ENCODE measurements around the gene ELOA2. TPM values are rescaled to one million over a fixed set of nuclear protein-coding genes. Genes with fewer than 3 reads are reported as not detected.
"Not testable (repeated sequence)": the region's sequence is repeated elsewhere in the genome, so short reads cannot be mapped to it uniquely, and the experiment has no call there.

ELOA2 gene
- total RNA-seq, 4 donors from 2014 or later = not detected

- no peaks in the 10 kb centered on the region for H3K4me1 ChIP-seq
- DNase-seq (ENCODE audit: low spot score in 2 of 2) = no peak
- H3K27me3 ChIP-seq = no peaks in the 10 kb centered on the region
- H3K27ac ChIP-seq = no peak overlapping the region
- no peaks in the 10 kb centered on the region for H3K36me3 ChIP-seq
- H3K4me3 ChIP-seq = no peak overlapping the region
- H3K9me3 ChIP-seq = no peaks in the 10 kb centered on the region
- WGBS = 95% methylated on average over 6 of the region's 6 CpGs
- TF ChIP-seq EP300 (IDR thresholded peaks at IDR 0.05) = no peak
- TF ChIP-seq CTCF (IDR thresholded peaks at IDR 0.05) = no peak
- TF ChIP-seq POLR2A (IDR thresholded peaks at IDR 0.05) = no peak
- no peak for TF ChIP-seq POLR2AphosphoS5 (IDR thresholded peaks at IDR 0.05)
These were observed 5.6 kb upstream of the ELOA2 start for GRCh38 chr18:47040982-47041381.

- Histone ChIP-seq H3K36me3 (no peaks in the 10 kb centered on the region), H3K9me3 (no peaks in the 10 kb centered on the region), H3K27me3 (no peaks in the 10 kb centered on the region), H3K27ac (no peak overlapping the region), H3K4me1 (no peaks in the 10 kb centered on the region), H3K4me3 (no peak overlapping the region)
- no peak for DNase-seq (ENCODE audit: low spot score in 2 of 2)
- WGBS = 77% methylated on average over 3 of the region's 3 CpGs
- TF ChIP-seq POLR2A (IDR thresholded peaks at IDR 0.05) (no peak), POLR2AphosphoS5 (IDR thresholded peaks at IDR 0.05) (no peak), EP300 (IDR thresholded peaks at IDR 0.05) (no peak), CTCF (IDR thresholded peaks at IDR 0.05) (no peak)
These were observed 1.6 kb upstream of the ELOA2 start for GRCh38 chr18:47036927-47037578.

- no peak overlapping the region for H3K27ac ChIP-seq
- WGBS = 88% methylated on average over 2 of the region's 2 CpGs
- H3K4me3 ChIP-seq = no peak overlapping the region
- H3K36me3 ChIP-seq = no peaks in the 10 kb centered on the region
- no peak for DNase-seq (ENCODE audit: low spot score in 2 of 2)
- H3K9me3 ChIP-seq = no peaks in the 10 kb centered on the region
- no peak for TF ChIP-seq POLR2A (IDR thresholded peaks at IDR 0.05)
- no peak for TF ChIP-seq CTCF (IDR thresholded peaks at IDR 0.05)
- no peak for TF ChIP-seq POLR2AphosphoS5 (IDR thresholded peaks at IDR 0.05)
- no peak for TF ChIP-seq EP300 (IDR thresholded peaks at IDR 0.05)
- no peaks in the 10 kb centered on the region for H3K4me1 ChIP-seq
- H3K27me3 ChIP-seq = no peaks in the 10 kb centered on the region
These were observed 965 bp upstream of the ELOA2 start for GRCh38 chr18:47036298-47036874.

- 88% methylated on average over 8 of the region's 28 CpGs for WGBS
- not testable (repeated sequence) for H3K4me1 ChIP-seq; H3K27ac ChIP-seq; DNase-seq (ENCODE audit: low spot score in 2 of 2); H3K36me3 ChIP-seq; H3K9me3 ChIP-seq; H3K4me3 ChIP-seq; H3K27me3 ChIP-seq
These were observed 830 bp downstream of the ELOA2 start for GRCh38 chr18:47034591-47034990.

GRCh38 chr18:47032945-47033344 is 2.5 kb downstream of the ELOA2 start:
- H3K9me3 ChIP-seq = no peaks in the 10 kb centered on the region
- no peak overlapping the region for H3K4me3 ChIP-seq
- 91% methylated on average over 19 of the region's 19 CpGs for WGBS
- no peak overlapping the region for H3K27ac ChIP-seq
- H3K27me3 ChIP-seq = no peaks in the 10 kb centered on the region
- TF ChIP-seq CTCF (IDR thresholded peaks at IDR 0.05) (no peak), POLR2AphosphoS5 (IDR thresholded peaks at IDR 0.05) (no peak), POLR2A (IDR thresholded peaks at IDR 0.05) (no peak), EP300 (IDR thresholded peaks at IDR 0.05) (no peak)
- no peaks in the 10 kb centered on the region for H3K4me1 ChIP-seq
- H3K36me3 ChIP-seq = no peaks in the 10 kb centered on the region
- no peak for DNase-seq (ENCODE audit: low spot score in 2 of 2)

GRCh38 chr18:47030887-47031286 is 4.5 kb downstream of the ELOA2 start:
- not testable (repeated sequence) for H3K27ac ChIP-seq; H3K4me1 ChIP-seq; H3K4me3 ChIP-seq; H3K27me3 ChIP-seq; H3K9me3 ChIP-seq; H3K36me3 ChIP-seq; DNase-seq (ENCODE audit: low spot score in 2 of 2)
- 89% methylated on average over 5 of the region's 12 CpGs for WGBS

GRCh38 chr18:47029684-47030353 is 5.6 kb downstream of the ELOA2 start:
- H3K36me3 ChIP-seq; H3K27ac ChIP-seq; H3K9me3 ChIP-seq; H3K4me1 ChIP-seq; H3K27me3 ChIP-seq; H3K4me3 ChIP-seq; DNase-seq (ENCODE audit: low spot score in 2 of 2): not testable (repeated sequence)
- no CpG with 5 or more reads among the region's 55 CpGs for WGBS

- not testable (repeated sequence) for H3K9me3 ChIP-seq; H3K27ac ChIP-seq; DNase-seq (ENCODE audit: low spot score in 2 of 2); H3K27me3 ChIP-seq; H3K36me3 ChIP-seq; H3K4me3 ChIP-seq; H3K4me1 ChIP-seq
- 95% methylated on average over 8 of the region's 29 CpGs for WGBS
These were observed 6.7 kb downstream of the ELOA2 start for GRCh38 chr18:47028738-47029137.

GRCh38 chr18:47025557-47026174 is 9.8 kb downstream of the ELOA2 start:
- 93% methylated on average over 11 of the region's 17 CpGs for WGBS
- not testable (repeated sequence) for H3K27me3 ChIP-seq; H3K4me3 ChIP-seq; H3K9me3 ChIP-seq; H3K4me1 ChIP-seq; DNase-seq (ENCODE audit: low spot score in 2 of 2); H3K27ac ChIP-seq; H3K36me3 ChIP-seq

Data from suprapubic skin (tissue), 4 donors.